WTC11 (cell line): ENCODE data around the gene NFKB1. TPM values are rescaled to one million over a fixed set of nuclear protein-coding genes. Genes with fewer than 3 reads are reported as not detected.

Experiments
- ATAC-seq: fragments of 200-7000 bp; cut with Tn5 transposase; 2 replicates; pipeline ENCODE4 v1.10.0; 2021; ENCODE audit warnings: mild to moderate bottlenecking, moderate library complexity
- CTCF ChIA-PET: fragments of 300-600 bp; sonication (Branson Sonifier 250); formaldehyde crosslinking; loops from one replicate; lab custom pipeline; 2021; ENCODE audit warnings: antibody characterized with exemption; lab: Charles Lee
- POLR2A ChIA-PET: fragments of 350-600 bp; sonication (Branson Sonifier 250); formaldehyde crosslinking; loops from one replicate; lab custom pipeline; 2021; ENCODE audit warnings: antibody characterized with exemption; lab: Charles Lee
- DNase-seq: peaks from one replicate; pipeline ENCODE4 v3.0.0; 2021; ENCODE audit warnings: low spot score
- H3K27ac Mint-ChIP-seq: 2 replicates; pipeline ENCODE4 v1.8.0; 2021; ENCODE audit warnings: mixed read lengths
- H3K27me3 Mint-ChIP-seq: 2 replicates; pipeline ENCODE4 v1.8.0; 2021; ENCODE audit warnings: low read depth, mild to moderate bottlenecking, moderate library complexity, mixed read lengths
- H3K36me3 Mint-ChIP-seq: 2 replicates; pipeline ENCODE4 v1.8.0; 2021; ENCODE audit warnings: mixed read lengths
- H3K4me1 Mint-ChIP-seq: 2 replicates; pipeline ENCODE4 v1.8.0; 2022; ENCODE audit warnings: mixed read lengths
- H3K4me3 Mint-ChIP-seq: 2 replicates; pipeline ENCODE4 v1.8.0; 2021; ENCODE audit warnings: mild to moderate bottlenecking, moderate library complexity, mixed read lengths
- H3K9me3 Mint-ChIP-seq: 2 replicates; pipeline ENCODE4 v1.8.0; 2021; ENCODE audit warnings: mixed read lengths
- ATF1 ChIP-seq: sonication (generic); formaldehyde crosslinking; IDR thresholded peaks from 2 replicates; pipeline ENCODE4 v1.8.1; 2023; ENCODE audit warnings: mild to moderate bottlenecking, moderate library complexity, missing genetic modification reagents
- NFATC4 ChIP-seq: fragments of 250-450 bp; sonication (Bioruptor Pico); IDR thresholded peaks from 2 replicates; pipeline ENCODE4 v1.9.0; 2021; ENCODE audit warnings: mild to moderate bottlenecking
- NR1H2 ChIP-seq: sonication (generic); formaldehyde crosslinking; IDR thresholded peaks from 2 replicates; pipeline ENCODE4 v1.9.0; 2021; ENCODE audit warnings: mild to moderate bottlenecking, moderate library complexity, missing genetic modification reagents
- PRRX2 ChIP-seq: fragments of 250-450 bp; sonication (Bioruptor Pico); IDR thresholded peaks from 2 replicates; pipeline ENCODE4 v1.8.0; 2021; ENCODE audit warnings: mild to moderate bottlenecking
- RORB ChIP-seq: fragments of 250-450 bp; sonication (Bioruptor Pico); IDR thresholded peaks from 2 replicates; pipeline ENCODE4 v1.9.0; 2021; ENCODE audit warnings: mild to moderate bottlenecking
- SMAD4 ChIP-seq: sonication (generic); formaldehyde crosslinking; IDR thresholded peaks from 2 replicates; pipeline ENCODE4 v1.8.0; 2022; ENCODE audit warnings: mild to moderate bottlenecking, missing genetic modification reagents
- ZNF396 ChIP-seq: fragments of 250-450 bp; sonication (Bioruptor Pico); IDR thresholded peaks from 2 replicates; pipeline ENCODE4 v1.8.0; 2021; ENCODE audit warnings: mild to moderate bottlenecking, moderate library complexity, borderline replicate concordance
- ZNF423 ChIP-seq: fragments of 250-450 bp; sonication (Bioruptor Pico); IDR thresholded peaks from 2 replicates; pipeline ENCODE4 v2.1.2; 2022; ENCODE audit warnings: mild to moderate bottlenecking, moderate library complexity
- total RNA-seq: library from RNA; stranded (reverse); gene quantifications from 3 replicates; pipeline ENCODE4 v1.2.3, GENCODE V29; 2021
- TF ChIP-seq, protein P1 (sequence below): sonication (generic); formaldehyde crosslinking; IDR thresholded peaks from 2 replicates; pipeline ENCODE4 v1.8.1; 2023; ENCODE audit warnings: mild to moderate bottlenecking, missing genetic modification reagents, borderline replicate concordance
- TF ChIP-seq, protein P2 (sequence below): fragments of 250-450 bp; sonication (Bioruptor Pico); IDR thresholded peaks from 2 replicates; pipeline ENCODE4 v1.9.0; 2021; ENCODE audit warnings: mild to moderate bottlenecking, borderline replicate concordance
- TF ChIP-seq, protein P3 (sequence below): sonication (generic); formaldehyde crosslinking; IDR thresholded peaks from 2 replicates; pipeline ENCODE4 v1.8.0; 2023; ENCODE audit warnings: missing genetic modification reagents, mild to moderate bottlenecking, borderline replicate concordance
- TF ChIP-seq, protein P4 (sequence below): sonication (generic); formaldehyde crosslinking; conservative IDR thresholded peaks from 2 replicates; pipeline ENCODE4 v1.8.1; 2023; ENCODE audit warnings: mild to moderate bottlenecking, low read depth, missing genetic modification reagents, moderate library complexity
- TF ChIP-seq, protein P5 (sequence below): sonication (generic); formaldehyde crosslinking; IDR thresholded peaks from 2 replicates; pipeline ENCODE4 v1.8.0; 2022; ENCODE audit warnings: mild to moderate bottlenecking, missing genetic modification reagents
- TF ChIP-seq, protein P6 (sequence below): fragments of 250-450 bp; sonication (Bioruptor Pico); conservative IDR thresholded peaks from 2 replicates; pipeline ENCODE4 v1.9.0; 2021; ENCODE audit warnings: mild to moderate bottlenecking

The NFKB1 gene
- total RNA-seq, 1 experiment from 2014 or later: 5.6 TPM

DNA sequence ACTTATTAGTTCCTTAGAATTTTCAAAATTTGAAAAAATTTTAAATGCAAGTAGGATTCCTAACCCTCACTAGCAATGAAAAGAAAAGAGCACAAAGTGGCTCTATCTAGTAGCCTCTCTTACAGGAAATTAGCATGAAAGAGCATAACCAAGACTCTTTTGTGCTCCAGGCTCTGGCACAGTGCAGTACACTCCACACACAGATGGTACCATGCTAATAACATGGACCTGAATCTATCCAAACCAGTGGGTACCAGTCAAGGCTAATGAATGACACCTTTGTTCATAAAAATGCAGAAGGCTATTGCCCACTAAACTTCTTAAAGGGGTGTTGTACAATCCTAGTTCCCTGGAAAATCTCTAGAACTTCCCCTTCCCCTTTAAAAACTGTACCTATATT lies 140.6 kb downstream of the NFKB1 start (continued):
- TF ChIP-seq, protein P1, sequence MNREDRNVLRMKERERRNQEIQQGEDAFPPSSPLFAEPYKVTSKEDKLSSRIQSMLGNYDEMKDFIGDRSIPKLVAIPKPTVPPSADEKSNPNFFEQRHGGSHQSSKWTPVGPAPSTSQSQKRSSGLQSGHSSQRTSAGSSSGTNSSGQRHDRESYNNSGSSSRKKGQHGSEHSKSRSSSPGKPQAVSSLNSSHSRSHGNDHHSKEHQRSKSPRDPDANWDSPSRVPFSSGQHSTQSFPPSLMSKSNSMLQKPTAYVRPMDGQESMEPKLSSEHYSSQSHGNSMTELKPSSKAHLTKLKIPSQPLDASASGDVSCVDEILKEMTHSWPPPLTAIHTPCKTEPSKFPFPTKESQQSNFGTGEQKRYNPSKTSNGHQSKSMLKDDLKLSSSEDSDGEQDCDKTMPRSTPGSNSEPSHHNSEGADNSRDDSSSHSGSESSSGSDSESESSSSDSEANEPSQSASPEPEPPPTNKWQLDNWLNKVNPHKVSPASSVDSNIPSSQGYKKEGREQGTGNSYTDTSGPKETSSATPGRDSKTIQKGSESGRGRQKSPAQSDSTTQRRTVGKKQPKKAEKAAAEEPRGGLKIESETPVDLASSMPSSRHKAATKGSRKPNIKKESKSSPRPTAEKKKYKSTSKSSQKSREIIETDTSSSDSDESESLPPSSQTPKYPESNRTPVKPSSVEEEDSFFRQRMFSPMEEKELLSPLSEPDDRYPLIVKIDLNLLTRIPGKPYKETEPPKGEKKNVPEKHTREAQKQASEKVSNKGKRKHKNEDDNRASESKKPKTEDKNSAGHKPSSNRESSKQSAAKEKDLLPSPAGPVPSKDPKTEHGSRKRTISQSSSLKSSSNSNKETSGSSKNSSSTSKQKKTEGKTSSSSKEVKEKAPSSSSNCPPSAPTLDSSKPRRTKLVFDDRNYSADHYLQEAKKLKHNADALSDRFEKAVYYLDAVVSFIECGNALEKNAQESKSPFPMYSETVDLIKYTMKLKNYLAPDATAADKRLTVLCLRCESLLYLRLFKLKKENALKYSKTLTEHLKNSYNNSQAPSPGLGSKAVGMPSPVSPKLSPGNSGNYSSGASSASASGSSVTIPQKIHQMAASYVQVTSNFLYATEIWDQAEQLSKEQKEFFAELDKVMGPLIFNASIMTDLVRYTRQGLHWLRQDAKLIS (CRISPR knock-in tag): no peak
- TF ChIP-seq, protein P2, sequence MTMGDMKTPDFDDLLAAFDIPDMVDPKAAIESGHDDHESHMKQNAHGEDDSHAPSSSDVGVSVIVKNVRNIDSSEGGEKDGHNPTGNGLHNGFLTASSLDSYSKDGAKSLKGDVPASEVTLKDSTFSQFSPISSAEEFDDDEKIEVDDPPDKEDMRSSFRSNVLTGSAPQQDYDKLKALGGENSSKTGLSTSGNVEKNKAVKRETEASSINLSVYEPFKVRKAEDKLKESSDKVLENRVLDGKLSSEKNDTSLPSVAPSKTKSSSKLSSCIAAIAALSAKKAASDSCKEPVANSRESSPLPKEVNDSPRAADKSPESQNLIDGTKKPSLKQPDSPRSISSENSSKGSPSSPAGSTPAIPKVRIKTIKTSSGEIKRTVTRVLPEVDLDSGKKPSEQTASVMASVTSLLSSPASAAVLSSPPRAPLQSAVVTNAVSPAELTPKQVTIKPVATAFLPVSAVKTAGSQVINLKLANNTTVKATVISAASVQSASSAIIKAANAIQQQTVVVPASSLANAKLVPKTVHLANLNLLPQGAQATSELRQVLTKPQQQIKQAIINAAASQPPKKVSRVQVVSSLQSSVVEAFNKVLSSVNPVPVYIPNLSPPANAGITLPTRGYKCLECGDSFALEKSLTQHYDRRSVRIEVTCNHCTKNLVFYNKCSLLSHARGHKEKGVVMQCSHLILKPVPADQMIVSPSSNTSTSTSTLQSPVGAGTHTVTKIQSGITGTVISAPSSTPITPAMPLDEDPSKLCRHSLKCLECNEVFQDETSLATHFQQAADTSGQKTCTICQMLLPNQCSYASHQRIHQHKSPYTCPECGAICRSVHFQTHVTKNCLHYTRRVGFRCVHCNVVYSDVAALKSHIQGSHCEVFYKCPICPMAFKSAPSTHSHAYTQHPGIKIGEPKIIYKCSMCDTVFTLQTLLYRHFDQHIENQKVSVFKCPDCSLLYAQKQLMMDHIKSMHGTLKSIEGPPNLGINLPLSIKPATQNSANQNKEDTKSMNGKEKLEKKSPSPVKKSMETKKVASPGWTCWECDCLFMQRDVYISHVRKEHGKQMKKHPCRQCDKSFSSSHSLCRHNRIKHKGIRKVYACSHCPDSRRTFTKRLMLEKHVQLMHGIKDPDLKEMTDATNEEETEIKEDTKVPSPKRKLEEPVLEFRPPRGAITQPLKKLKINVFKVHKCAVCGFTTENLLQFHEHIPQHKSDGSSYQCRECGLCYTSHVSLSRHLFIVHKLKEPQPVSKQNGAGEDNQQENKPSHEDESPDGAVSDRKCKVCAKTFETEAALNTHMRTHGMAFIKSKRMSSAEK (CRISPR knock-in tag): no peak

DNA sequence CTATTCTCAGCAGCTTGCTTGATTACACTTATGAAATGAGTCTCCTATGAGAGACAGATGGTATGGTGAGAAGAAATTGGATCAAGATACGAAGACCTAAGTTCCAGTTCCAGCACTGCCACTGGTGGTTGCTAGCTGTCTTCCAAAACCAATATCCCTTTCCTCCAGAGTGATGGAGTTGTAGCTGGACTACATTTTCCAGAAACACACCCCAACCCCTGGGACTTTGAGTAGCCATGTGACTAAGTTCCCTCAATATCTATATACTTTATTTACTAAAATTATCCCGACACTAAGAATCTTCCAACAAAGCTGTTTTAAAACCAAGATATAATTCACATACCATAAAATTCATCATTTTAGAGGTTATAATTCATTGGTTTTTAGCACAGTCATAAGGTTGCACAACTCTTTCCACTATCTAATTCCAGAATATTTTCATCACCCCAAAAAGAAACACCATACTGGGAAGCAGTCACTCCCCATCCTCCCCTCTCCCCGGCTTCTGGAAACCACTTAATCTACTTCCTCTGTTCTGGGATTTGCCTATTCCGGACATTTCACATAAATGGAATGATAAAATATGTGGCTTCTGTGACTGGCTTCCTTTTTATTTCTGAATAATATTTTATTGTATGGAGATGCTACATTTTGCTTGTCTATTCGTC lies 141.6 kb downstream of the NFKB1 start:
- Mint-ChIP-seq H3K27me3 (no peaks in the 10 kb centered on the region), H3K9me3 (no peaks in the 10 kb centered on the region), H3K4me3 (no peak overlapping the region), H3K4me1 (no peaks in the 10 kb centered on the region), H3K27ac (no peak overlapping the region), H3K36me3 (peaks cover 10% of the 10 kb centered on the region; the same call in 1 of the 2 replicates)
- no peak for DNase-seq
- ChIA-PET POLR2A (interaction anchor here (0.6 kb wide), 1 partner anchor 271 kb away, joined by 5 read pairs; no protein-coding TSS in a partner anchor), CTCF (no interaction called here)
- ATAC-seq: no peak
- TF ChIP-seq ZNF396 (CRISPR knock-in tag) (no peak), ZNF423 (CRISPR knock-in tag) (no peak), SMAD4 (CRISPR knock-in tag) (no peak), NR1H2 (CRISPR knock-in tag) (no peak), ATF1 (CRISPR knock-in tag) (no peak), PRRX2 (no peak), NFATC4 (CRISPR knock-in tag) (no peak), RORB (CRISPR knock-in tag) (no peak)
- TF ChIP-seq, protein P3, sequence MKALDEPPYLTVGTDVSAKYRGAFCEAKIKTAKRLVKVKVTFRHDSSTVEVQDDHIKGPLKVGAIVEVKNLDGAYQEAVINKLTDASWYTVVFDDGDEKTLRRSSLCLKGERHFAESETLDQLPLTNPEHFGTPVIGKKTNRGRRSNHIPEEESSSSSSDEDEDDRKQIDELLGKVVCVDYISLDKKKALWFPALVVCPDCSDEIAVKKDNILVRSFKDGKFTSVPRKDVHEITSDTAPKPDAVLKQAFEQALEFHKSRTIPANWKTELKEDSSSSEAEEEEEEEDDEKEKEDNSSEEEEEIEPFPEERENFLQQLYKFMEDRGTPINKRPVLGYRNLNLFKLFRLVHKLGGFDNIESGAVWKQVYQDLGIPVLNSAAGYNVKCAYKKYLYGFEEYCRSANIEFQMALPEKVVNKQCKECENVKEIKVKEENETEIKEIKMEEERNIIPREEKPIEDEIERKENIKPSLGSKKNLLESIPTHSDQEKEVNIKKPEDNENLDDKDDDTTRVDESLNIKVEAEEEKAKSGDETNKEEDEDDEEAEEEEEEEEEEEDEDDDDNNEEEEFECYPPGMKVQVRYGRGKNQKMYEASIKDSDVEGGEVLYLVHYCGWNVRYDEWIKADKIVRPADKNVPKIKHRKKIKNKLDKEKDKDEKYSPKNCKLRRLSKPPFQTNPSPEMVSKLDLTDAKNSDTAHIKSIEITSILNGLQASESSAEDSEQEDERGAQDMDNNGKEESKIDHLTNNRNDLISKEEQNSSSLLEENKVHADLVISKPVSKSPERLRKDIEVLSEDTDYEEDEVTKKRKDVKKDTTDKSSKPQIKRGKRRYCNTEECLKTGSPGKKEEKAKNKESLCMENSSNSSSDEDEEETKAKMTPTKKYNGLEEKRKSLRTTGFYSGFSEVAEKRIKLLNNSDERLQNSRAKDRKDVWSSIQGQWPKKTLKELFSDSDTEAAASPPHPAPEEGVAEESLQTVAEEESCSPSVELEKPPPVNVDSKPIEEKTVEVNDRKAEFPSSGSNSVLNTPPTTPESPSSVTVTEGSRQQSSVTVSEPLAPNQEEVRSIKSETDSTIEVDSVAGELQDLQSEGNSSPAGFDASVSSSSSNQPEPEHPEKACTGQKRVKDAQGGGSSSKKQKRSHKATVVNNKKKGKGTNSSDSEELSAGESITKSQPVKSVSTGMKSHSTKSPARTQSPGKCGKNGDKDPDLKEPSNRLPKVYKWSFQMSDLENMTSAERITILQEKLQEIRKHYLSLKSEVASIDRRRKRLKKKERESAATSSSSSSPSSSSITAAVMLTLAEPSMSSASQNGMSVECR: no peak
- TF ChIP-seq, protein P4, sequence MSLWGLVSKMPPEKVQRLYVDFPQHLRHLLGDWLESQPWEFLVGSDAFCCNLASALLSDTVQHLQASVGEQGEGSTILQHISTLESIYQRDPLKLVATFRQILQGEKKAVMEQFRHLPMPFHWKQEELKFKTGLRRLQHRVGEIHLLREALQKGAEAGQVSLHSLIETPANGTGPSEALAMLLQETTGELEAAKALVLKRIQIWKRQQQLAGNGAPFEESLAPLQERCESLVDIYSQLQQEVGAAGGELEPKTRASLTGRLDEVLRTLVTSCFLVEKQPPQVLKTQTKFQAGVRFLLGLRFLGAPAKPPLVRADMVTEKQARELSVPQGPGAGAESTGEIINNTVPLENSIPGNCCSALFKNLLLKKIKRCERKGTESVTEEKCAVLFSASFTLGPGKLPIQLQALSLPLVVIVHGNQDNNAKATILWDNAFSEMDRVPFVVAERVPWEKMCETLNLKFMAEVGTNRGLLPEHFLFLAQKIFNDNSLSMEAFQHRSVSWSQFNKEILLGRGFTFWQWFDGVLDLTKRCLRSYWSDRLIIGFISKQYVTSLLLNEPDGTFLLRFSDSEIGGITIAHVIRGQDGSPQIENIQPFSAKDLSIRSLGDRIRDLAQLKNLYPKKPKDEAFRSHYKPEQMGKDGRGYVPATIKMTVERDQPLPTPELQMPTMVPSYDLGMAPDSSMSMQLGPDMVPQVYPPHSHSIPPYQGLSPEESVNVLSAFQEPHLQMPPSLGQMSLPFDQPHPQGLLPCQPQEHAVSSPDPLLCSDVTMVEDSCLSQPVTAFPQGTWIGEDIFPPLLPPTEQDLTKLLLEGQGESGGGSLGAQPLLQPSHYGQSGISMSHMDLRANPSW (CRISPR knock-in tag): no peak
- TF ChIP-seq, protein P5, sequence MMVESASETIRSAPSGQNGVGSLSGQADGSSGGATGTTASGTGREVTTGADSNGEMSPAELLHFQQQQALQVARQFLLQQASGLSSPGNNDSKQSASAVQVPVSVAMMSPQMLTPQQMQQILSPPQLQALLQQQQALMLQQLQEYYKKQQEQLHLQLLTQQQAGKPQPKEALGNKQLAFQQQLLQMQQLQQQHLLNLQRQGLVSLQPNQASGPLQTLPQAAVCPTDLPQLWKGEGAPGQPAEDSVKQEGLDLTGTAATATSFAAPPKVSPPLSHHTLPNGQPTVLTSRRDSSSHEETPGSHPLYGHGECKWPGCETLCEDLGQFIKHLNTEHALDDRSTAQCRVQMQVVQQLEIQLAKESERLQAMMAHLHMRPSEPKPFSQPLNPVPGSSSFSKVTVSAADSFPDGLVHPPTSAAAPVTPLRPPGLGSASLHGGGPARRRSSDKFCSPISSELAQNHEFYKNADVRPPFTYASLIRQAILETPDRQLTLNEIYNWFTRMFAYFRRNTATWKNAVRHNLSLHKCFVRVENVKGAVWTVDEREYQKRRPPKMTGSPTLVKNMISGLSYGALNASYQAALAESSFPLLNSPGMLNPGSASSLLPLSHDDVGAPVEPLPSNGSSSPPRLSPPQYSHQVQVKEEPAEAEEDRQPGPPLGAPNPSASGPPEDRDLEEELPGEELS: no peak
- TF ChIP-seq, protein P6, sequence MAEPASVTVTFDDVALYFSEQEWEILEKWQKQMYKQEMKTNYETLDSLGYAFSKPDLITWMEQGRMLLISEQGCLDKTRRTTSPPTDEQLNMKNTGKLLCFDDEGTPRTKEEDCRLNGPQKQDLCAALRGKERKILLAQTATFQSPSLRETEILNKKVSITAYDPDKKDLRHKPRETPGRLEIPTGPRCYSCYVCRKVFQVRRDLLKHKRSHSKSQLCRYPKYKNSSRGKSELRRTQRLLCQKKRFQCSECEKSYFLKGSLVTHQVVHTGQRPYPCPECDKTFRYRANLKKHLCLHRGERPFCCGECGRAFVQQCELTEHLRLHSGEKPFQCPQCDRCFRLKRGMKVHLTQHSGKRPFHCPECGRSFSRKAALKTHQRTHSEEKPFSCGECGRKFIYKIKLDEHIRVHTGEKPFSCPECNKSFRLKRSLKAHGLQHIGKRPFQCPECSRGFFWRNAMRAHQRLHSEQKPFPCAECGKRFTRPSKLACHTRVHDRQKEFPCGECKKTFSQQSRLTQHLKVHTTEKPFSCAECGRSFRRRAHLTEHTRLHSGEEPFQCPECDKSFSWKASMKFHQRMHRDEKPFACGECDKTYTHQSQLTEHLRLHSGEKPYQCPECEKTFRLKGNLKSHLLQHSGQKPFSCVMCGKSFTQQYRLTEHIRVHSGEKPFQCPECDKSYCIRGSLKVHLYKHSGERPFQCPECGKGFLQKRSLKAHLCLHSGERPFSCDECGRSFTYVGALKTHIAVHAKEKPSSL (CRISPR knock-in tag): no peak
